Astrocyte of the cerebellum (primary cell): Measurements from ENCODE around the gene TMEM184C.

Experiments
- DNase-seq: peaks from one replicate; pipeline ENCODE4 v3.0.0-alpha.2; 2011; ENCODE audit warnings: low read depth
- H3K4me3 ChIP-seq: 2 replicates; pipeline ENCODE4 v1.5.1; 2011; ENCODE audit warnings: mild to moderate bottlenecking, low read depth, low read length, moderate library complexity
- CTCF ChIP-seq: IDR thresholded peaks from 2 replicates; pipeline ENCODE4 v1.5.1; 2012; ENCODE audit warnings: low read length, low read depth, moderate library complexity, mild to moderate bottlenecking; ENCODE audit errors: missing control alignments
- in situ Hi-C: cut with HindIII; loops from 2 replicates; pipeline ENCODE4 v1.10.0; 2017; ENCODE audit warnings: low sequenced_read_pairs

Gene TMEM184C

GRCh38 chr4:147580396-147580795, 36.8 kb upstream of the TMEM184C start:
- DNase-seq = no peak
- in situ Hi-C loops = no loop called here
- no peak overlapping the region for H3K4me3 ChIP-seq
- no peak for TF ChIP-seq CTCF

GRCh38 chr4:147581606-147582350, 35.4 kb upstream of the TMEM184C start:
- no peak for DNase-seq
- no peak overlapping the region for H3K4me3 ChIP-seq
- no peak for TF ChIP-seq CTCF
- in situ Hi-C loops = no loop called here

DNA sequence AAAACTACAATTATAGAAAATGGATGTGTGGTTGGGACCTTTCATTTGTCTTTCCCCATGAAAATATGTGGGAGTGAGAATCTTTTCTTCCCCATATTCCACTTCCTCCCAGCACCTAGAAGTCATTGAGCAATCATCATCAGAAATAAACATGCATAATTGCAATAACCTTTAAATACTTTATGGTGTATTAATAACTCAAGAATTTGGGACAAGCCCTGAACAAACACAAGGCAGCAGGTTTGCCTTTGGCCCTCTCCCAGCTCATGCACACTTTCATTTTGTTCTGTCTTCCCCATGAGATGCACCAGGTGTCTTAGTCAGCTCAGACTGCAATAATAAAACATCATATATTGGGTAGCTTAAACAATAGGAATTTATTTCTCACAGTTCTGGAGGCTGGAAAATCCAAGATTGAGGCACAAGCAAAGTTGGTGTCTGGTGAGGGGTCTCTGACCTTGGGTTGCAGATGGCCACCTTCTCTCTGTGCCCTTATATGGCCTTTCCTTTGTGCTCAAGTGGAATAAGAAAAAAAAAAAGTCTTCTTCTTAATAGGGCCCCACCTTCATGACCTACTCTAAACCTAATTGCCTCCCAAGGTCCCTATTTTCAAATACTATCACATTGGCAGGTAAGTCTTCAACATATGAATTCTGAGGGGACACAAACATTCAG, 34.7 kb upstream of the TMEM184C start:
- DNase-seq = no peak
- in situ Hi-C loops = no loop called here
- no peak for TF ChIP-seq CTCF

DNA sequence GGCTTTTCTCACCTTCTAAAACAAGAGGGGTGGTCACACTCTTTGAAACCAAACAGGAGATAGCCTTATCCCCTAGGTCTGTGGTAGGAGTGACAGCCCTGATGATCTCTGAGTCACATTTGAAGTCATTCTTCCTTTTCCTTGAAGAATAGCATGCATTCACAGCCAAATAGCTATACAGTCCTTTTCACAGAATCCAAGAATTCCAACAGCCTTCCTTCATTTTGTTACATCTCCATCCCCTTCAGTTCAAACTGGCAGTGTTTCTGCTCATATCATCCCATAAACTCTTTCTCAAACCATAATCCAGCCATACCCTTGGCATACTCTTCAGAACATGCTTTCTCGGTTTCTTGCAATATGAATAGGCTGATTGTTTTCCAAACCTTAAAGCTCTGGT, 33.3 kb upstream of the TMEM184C start:
- TF ChIP-seq CTCF = no peak
- in situ Hi-C loops = no loop called here
- H3K4me3 ChIP-seq = no peak overlapping the region
- no peak for DNase-seq

More for the DNA sequence above, 34.7 kb upstream of the TMEM184C start:
- no peak overlapping the region for H3K4me3 ChIP-seq

GRCh38 chr4:147586032-147586431, 31.2 kb upstream of the TMEM184C start:
- TF ChIP-seq CTCF = no peak
- in situ Hi-C loops = no loop called here
- H3K4me3 ChIP-seq = no peak overlapping the region
- DNase-seq = no peak

GRCh38 chr4:147586637-147587036, 30.6 kb upstream of the TMEM184C start:
- TF ChIP-seq CTCF = no peak
- in situ Hi-C loops = no loop called here

More at GRCh38 chr4:147586637-147587036, 30.6 kb upstream of the TMEM184C start:
- no peak overlapping the region for H3K4me3 ChIP-seq
- no peak for DNase-seq
